COR-L47 (cell line): ENCODE results near the gene SLC2A6.

Source experiments
- DNase-seq: peaks from one replicate; lab custom pipeline; 2025; lab: John Stamatoyannopoulos, UW

The SLC2A6 gene

DNA sequence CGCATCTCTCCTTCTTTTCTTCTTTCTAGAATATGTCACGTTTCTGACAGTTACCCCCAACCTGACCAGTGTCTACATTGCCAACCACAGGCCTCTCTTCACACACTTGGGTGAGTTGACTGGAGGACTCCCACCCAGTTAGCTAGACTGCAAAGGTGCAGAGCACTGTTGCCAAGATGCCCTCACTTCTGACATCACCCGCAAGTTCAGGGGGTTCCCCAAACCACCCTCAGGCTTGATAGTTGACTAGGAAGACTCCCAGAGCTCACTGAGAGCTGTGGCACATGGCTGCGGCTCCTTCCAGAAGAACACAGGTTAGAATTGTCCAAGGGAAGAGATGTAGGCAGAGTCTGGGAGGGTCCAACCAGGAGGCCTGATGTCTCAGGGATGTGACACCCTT lies 39.6 kb downstream of the SLC2A6 start:
- DNase-seq, result no peak

DNA sequence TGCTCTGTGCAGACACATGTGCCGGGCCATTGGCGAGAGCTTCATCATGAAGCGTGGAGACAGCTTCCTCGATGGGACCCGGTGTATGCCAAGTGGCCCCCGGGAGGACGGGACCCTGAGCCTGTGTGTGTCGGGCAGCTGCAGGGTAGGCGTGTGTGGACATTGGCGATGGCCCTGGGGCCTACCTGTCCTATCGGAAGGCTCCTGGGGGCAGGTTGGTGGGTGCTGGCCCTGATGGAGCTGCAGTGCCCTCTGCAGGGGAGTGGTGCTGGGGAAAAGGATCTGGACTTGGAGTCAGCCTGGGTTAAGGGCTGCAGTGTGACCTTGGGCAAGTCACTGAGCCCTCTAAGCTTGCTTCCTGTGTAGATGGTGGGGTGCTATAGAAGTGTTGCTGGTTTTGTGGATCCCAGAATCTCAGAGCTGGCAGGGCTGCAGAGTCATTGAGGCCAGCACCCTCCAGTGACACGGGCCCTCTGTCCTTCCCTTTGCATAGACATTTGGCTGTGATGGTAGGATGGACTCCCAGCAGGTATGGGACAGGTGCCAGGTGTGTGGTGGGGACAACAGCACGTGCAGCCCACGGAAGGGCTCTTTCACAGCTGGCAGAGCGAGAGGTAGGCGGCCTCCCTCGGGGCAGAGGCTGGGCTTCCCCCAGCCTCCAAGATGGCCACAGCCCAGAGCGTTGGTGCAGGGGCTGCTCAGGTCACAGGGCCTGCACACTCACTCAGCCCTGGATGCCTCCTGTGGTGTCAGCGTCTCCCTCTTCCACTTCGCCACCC lies 41.0 kb downstream of the SLC2A6 start:
- no peak for DNase-seq

DNA sequence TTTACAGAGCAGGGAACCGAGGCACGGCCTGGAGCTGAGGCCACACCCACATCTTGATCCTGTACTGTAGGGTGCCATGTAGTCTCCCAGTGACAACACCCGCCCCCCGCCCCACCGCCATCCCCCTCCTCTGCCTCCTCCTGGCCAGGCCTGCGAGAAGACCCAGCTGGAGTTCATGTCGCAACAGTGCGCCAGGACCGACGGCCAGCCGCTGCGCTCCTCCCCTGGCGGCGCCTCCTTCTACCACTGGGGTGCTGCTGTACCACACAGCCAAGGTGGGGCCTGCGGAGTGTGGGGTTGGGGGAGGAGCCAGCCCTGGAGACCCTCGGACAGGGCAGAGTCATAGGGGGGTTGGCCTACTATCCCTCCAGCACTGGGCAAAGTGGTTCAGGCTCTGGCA lies 42.2 kb downstream of the SLC2A6 start:
- no peak for DNase-seq

DNA sequence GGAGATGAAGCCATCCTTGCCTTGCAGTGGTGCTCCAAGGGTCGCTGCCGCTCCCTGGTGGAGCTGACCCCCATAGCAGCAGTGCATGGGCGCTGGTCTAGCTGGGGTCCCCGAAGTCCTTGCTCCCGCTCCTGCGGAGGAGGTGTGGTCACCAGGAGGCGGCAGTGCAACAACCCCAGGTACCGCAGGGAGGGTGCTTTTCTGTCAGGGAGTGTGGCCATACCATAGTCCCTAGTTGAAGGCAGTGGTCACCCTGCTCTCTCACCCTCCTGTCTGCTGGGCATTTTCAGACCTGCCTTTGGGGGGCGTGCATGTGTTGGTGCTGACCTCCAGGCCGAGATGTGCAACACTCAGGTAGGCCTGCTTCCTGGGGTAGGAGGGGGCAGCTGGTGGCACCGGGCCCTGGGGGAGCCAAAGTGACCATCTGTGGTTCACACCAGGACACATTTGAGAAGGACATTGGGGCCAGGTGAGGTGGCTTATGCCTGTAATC lies 45.5 kb downstream of the SLC2A6 start:
- no peak for DNase-seq

DNA sequence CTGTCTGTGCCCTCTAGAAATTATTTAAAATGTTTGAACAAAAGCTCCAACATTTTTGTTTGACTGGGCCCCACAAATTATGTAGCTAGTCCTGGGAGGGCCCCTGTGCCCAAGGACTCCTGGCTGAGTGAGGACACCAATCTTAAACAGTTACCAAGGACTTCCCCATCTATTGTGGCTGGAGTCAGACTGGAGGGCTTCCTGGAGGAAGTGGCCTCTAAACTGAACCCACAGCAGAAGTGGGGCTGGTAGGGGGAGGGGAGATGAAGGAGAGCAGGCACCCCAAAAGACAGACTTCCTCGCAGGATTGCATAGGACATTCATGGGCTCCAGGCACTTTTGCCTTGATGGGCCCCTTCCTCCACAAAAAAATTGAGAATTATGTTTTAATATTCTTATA lies 48.7 kb downstream of the SLC2A6 start:
- no peak for DNase-seq

DNA sequence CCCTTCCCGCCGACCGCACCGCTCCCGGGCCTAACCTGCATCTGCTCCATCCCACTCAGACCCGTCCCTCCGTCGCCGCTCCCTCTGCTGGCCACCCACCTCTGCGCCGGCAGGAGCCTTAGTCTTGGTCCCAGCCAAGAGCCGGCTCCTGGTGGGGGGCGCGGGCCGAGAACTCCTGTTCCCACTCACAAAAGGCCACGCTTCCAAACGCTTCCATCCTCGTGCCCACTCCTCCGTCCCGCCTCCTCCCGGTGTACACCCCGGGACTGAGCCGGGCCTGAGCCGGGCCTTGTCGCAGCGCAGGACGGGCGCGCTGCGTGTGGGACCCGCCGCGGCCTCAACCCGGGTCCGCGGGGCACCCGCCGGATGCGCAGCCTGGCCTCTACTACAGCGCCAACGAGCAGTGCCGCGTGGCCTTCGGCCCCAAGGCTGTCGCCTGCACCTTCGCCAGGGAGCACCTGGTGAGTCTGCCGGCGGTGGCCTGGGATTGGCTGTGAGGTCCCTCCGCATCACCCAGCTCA lies 49.2 kb downstream of the SLC2A6 start:
- no peak for DNase-seq

DNA sequence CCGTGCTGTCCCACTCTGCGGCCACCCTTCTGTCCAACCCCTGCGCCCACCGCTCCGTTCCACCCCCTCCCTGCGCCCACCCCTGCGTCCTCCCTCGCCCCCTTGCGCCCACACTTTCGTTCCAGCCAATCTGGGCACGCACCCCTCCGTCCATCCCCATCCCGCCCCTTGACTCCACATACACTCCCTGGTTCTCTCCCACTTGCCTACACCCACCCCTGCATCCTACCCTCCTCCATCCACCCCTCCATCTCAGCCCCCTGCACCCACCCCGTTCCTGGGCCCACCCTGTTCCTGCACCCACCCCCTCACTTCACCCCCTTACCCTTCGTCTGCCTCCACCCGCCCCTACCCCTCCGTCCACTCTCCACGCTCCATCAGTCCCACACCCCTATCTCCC lies 49.7 kb downstream of the SLC2A6 start:
- DNase-seq, result no peak

DNA sequence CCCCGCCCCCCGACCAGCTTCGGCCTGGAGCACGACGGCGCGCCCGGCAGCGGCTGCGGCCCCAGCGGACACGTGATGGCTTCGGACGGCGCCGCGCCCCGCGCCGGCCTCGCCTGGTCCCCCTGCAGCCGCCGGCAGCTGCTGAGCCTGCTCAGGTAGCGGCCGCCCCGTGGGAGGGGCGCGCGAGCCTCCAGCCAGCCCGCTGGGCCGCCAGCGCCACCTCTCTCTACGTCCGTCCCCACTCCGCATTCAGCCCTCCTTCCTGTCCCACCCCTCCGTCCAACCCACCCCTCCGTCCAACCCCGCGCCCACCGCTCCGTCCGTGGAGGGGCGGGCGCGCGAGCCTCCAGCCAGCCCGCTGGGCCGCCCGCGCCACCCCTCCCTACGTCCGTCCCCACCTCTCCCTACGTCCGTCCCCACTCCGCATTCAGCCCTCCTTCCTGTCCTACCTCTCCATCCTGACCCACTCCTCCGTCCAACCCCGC lies 50.2 kb downstream of the SLC2A6 start:
- DNase-seq, result peak; percentile 72

DNA sequence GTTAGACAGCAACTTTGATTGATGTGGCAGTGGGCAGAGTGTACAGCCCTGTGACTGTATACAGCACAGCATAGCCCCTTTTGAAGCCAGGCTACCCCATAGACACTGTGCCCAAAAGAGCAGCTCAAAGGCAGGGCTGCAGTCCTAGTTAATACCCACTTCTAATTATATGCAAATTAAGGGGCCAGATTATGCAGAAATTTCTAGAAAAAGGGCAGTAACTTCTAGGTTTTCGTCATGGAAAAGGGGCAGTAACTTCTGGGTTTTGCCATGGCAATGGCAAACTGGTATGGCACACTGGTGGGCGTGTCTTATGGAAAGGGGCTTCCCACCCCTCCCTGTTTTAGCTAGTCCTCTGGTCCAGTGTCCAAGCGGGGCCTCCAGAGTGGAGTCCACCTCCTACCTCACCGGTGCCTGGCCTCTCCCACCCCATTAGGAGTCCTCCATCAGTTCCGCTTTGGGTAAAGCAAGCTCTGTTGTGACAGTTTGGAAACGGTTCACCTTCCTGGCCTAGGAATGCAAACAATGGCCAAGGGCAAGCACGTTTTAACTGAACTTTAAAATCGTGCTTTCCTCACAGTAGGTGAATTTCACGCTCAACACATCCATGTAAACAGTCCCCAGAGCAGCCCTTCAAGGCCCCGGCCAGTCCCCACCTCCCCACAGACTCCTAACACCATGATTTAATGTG lies 51.1 kb downstream of the SLC2A6 start:
- DNase-seq, result no peak

DNA sequence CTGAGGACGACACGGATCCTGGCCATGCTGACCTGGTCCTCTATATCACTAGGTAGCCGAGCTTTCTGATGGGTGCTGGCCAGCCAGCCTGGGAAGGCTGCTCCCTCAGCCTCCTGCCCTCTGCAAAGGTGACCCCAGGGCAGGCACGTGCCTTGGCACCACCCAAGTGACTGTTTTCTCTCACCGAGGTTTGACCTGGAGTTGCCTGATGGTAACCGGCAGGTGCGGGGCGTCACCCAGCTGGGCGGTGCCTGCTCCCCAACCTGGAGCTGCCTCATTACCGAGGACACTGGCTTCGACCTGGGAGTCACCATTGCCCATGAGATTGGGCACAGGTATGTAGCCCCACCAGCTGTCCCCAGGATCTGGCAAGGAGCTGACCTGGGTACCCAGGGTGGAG lies 52.9 kb downstream of the SLC2A6 start:
- no peak for DNase-seq

DNA sequence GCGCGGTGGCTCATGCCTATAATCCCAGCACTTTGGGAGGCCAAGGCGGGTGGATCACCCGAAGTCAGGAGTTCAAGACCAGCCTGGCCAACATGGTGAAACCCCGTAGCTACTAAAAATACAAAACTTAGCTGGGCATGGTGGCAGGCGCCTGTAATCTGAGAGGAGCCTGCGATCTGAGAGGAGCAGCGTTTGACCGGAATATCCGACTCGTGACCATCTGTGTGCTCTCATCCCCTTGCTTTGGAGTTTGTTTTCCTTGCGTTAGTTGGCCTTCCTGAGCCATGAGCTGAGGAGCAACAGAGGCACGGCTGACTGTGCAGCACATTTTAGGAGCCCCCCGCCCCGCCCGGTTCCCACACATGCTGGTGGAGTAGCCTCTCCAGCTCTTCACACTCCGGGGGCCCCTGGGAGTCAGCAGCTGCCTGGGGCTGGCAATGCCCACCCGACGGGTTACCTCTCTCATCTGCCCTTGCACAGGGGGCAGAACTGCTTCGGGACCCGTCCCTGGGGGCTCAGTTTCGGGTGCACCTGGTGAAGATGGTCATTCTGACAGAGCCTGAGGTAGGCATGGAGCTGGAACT lies 53.8 kb downstream of the SLC2A6 start:
- DNase-seq, result no peak

DNA sequence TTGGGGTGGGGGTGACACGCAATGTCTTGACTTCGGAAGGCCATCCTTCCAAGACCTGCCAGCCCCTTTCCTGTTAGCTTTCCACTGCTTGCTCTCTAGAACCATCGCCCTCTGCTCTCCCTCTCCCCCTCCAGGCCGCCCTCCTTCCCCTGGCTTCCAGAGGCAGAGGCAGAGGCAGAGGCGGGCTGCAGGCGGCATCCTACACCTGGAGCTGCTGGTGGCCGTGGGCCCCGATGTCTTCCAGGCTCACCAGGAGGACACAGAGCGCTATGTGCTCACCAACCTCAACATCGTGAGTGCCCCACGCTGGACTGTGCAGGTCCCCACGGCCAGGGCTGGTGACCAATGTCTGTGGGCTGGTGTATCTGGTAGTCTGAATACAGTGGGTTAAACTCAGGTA lies 54.7 kb downstream of the SLC2A6 start:
- DNase-seq, result no peak

DNA sequence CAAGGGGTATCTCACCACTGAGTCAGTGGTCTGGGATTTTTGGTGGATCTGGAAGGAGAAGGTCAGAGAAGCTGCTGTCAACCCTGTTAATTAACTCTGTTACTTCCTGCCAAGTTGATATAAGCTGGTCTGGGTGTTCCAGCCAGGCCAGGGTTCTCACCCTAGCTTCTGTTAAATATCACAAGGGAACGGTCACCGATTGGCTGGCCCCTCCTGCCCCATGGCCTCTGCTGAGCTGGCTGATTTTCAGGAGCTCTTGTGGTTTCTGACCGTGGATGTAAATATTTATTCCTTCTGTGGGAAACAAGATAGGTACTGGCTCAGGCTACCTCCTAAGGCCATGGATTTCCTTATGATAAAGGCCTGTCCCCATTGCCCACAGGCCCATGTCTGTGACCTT lies 55.7 kb downstream of the SLC2A6 start:
- no peak for DNase-seq

DNA sequence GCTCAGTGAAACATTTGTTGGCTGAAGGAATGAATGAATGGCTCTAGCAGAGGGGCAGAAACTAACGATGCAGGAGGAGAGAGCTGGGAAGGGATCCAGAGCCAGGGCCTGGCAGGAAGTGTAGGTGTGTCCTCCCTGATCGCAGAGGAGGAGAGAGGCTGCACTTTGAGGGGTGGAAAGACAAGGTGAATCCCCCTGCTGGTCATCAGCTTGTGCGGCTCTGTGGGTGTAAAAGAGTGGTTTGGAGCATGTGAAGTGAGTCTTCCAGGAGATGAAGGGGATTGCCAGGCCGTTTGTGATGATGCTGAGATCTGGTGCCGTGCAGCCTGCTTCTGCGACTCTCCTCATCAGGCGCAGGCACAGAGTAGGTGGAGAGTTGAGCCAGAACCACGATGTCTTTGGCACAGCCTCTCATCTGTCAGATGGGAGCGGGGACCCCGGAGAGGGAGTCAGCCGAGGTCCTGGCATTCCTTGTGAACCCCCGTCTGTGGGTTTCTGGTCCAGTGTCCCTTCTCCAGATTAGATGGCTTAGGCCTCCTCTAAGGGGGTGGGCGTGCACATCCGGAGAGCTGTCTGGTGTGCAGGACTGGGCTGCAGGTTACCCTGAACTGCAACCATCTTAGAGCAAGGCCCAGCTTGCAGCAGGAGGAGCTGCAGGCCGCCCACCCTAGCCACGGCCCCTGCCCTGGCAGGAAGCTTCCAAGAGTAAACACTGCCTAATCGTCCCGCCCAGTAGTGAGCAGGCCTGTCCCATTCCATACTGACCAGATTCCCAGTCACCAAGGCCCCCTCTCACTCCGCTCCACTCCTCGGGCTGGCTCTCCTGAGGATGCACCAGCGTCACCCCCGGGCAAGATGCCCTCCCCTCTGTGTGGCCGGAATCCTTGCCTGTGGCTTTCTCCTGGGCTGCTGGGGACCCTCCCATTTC lies 57.0 kb downstream of the SLC2A6 start, which contains the start of gene ADAMTS13:
Gene ADAMTS13 (plus strand): TSS at position 753 of the 928 bp plus-strand sequence. CDS start 77 bp downstream, at position 830.
- no peak for DNase-seq
